K562 (cell line): ENCODE data around the gene CNOT4. TPM values are rescaled to one million over a fixed set of nuclear protein-coding genes. Genes with fewer than 3 reads are reported as not detected.

Experiments
- ATAC-seq: fragments of 200-7000 bp; cut with Tn5 transposase; 3 replicates; pipeline ENCODE4 v1.9.1; 2020; ENCODE audit warnings: moderate library complexity
- BruUV-seq: library from RNA; stranded (reverse); fragments of 400-500 nt; replicated peaks from 2 replicates; lab custom pipeline; 2021; lab: Mats Ljungman, UMichigan
- CTCF ChIA-PET: fragments of 300-600 bp; formaldehyde crosslinking; extraction: SDS; loops from one replicate; lab custom pipeline; 2021; ENCODE audit warnings: low intra/inter-chr PET ratio; lab: Yijun Ruan, JAX
- POLR2A ChIA-PET: fragments of 300-600, 350-650 bp; sonication (Branson Sonifier 250); formaldehyde crosslinking; extraction: SDS; loops from one replicate; lab custom pipeline; 2021; ENCODE audit warnings: antibody characterized with exemption, inconsistent platforms; lab: Yijun Ruan, JAX
- DNase-seq, 4 experiments: peaks; one replicate each; pipeline versions ENCODE4 v3.0.0 to v3.0.0-alpha.2; 2011 to 2018; ENCODE audit warnings: low spot score in 3 of 4, mixed read lengths in 3 of 4; ENCODE audit errors: extremely low read depth in 1 of 4
- FAIRE-seq: peaks from 2 replicates; lab custom pipeline; 2011; peaks lifted over from hg19 to GRCh38; lab: Jason Lieb, UNC
- H2AFZ ChIP-seq: 2 replicates; pipeline ENCODE4 v1.6.0; 2011; ENCODE audit warnings: low read depth, low read length, control low read depth, inconsistent platforms
- H3K27ac ChIP-seq: fragments of 200-600 bp; 3 replicates; pipeline ENCODE4 v1.8.0; 2011; ENCODE audit warnings: low read depth, mild to moderate bottlenecking, control low read depth, inconsistent platforms, low read length, moderate library complexity, mixed read lengths; ENCODE audit errors: extremely low read depth
- H3K27me3 ChIP-seq, 2 experiments: fragments of 300-600 bp in 1 of 2; 2 replicates in 1 of 2; 3 replicates in 1 of 2; pipeline versions ENCODE4 v1.6.0 to v1.8.0; 2011; ENCODE audit warnings: inconsistent platforms in 2 of 2, low read length in 2 of 2, mild to moderate bottlenecking in 1 of 2, mixed read lengths in 1 of 2, moderate library complexity in 1 of 2; ENCODE audit not compliant: control insufficient read depth in 2 of 2, insufficient read depth in 2 of 2
- H3K36me3 ChIP-seq: fragments of 300-600 bp; 3 replicates; pipeline ENCODE4 v1.8.0; 2011; ENCODE audit warnings: mild to moderate bottlenecking, low read length, inconsistent platforms; ENCODE audit not compliant: control insufficient read depth, insufficient read depth
- H3K4me1 ChIP-seq, 2 experiments: fragments of 200-600 bp in 1 of 2; replicated peaks in 1 of 2; 2 replicates in 1 of 2; 3 replicates in 1 of 2; pipeline versions ENCODE4 v1.5.1 to v1.8.0; 2011; ENCODE audit warnings: inconsistent platforms in 2 of 2, low read length in 2 of 2, mild to moderate bottlenecking in 1 of 2, mixed read lengths in 1 of 2, moderate library complexity in 1 of 2; ENCODE audit not compliant: control insufficient read depth in 2 of 2, insufficient read depth in 2 of 2
- H3K4me2 ChIP-seq: 2 replicates; pipeline ENCODE4 v1.6.1; 2011; ENCODE audit warnings: low read length, control low read depth, inconsistent platforms, mixed read lengths; ENCODE audit not compliant: insufficient read depth
- H3K4me3 ChIP-seq: fragments of 200-600 bp; sonication (generic), shearing (Covaris generic); 2 replicates; pipeline ENCODE4 v1.5.1; 2016; ENCODE audit warnings: control low read depth, inconsistent platforms
- H3K79me2 ChIP-seq: fragments of 200-600 bp; 3 replicates; pipeline ENCODE4 v1.8.0; 2011; ENCODE audit warnings: low read length, inconsistent platforms; ENCODE audit not compliant: control insufficient read depth, insufficient read depth
- H3K9ac ChIP-seq, 2 experiments: 2 replicates each; pipeline versions ENCODE4 v1.6.0 to v1.6.1; 2011; ENCODE audit warnings: low read depth in 2 of 2, low read length in 2 of 2, control low read depth in 1 of 2, inconsistent platforms in 1 of 2, mild to moderate bottlenecking in 1 of 2, mixed read lengths in 1 of 2; ENCODE audit not compliant: insufficient read depth in 1 of 2
- H3K9me1 ChIP-seq: one replicate; pipeline ENCODE4 v1.6.0; 2011; ENCODE audit warnings: inconsistent platforms, mild to moderate bottlenecking, low read length, moderate library complexity; ENCODE audit not compliant: control insufficient read depth, insufficient read depth
- H3K9me3 ChIP-seq: replicated peaks from 2 replicates; pipeline ENCODE4 v1.5.1; 2011; ENCODE audit warnings: low read depth, low read length, inconsistent platforms; ENCODE audit not compliant: control insufficient read depth, insufficient read depth
- H4K20me1 ChIP-seq: replicated peaks from 2 replicates; pipeline ENCODE4 v1.6.1; 2011; ENCODE audit warnings: low read length, inconsistent platforms, mixed read lengths; ENCODE audit not compliant: control insufficient read depth, insufficient read depth
- ATF7 ChIP-seq: fragments of 450-650 bp; IDR thresholded peaks from 2 replicates; pipeline ENCODE4 v1.7.1; 2014; ENCODE audit warnings: mild to moderate bottlenecking, moderate library complexity
- BRD9 ChIP-seq: fragments of 450-650 bp; IDR thresholded peaks from 2 replicates; pipeline ENCODE4 v1.6.1; 2018; ENCODE audit warnings: low read depth; ENCODE audit not compliant: partially characterized antibody
- RB1 ChIP-seq: fragments of 450-650 bp; IDR thresholded peaks from 2 replicates; pipeline ENCODE4 v1.6.1; 2017; ENCODE audit warnings: low read depth, mild to moderate bottlenecking
- SP1 ChIP-seq: sonication (generic); formaldehyde crosslinking; IDR thresholded peaks from 2 replicates; pipeline ENCODE4 v1.8.1; 2022; ENCODE audit warnings: mild to moderate bottlenecking, missing genetic modification reagents
- TFAM ChIP-seq: fragments of 250-450 bp; sonication (Bioruptor Pico); conservative IDR thresholded peaks from 2 replicates; pipeline ENCODE4 v1.5.0; 2021; ENCODE audit warnings: mild to moderate bottlenecking, moderate library complexity
- THAP7 ChIP-seq: fragments of 250-450 bp; sonication (Bioruptor Pico); IDR thresholded peaks from 2 replicates; pipeline ENCODE4 v1.5.0; 2021
- WGBS: fragments of 100-300 bp; shearing (Covaris generic); methylation state at CpG from one replicate; pipeline ENCODE4 v1.1.6; 2016; ENCODE audit warnings: low coverage, mixed read lengths; ENCODE audit not compliant: insufficient coverage; ENCODE audit errors: missing lambda C conversion rate; 5-methylcytosine and 5-hydroxymethylcytosine counted together
- in situ Hi-C: fragments of 300-500 bp; cut with MboI; formaldehyde crosslinking; loops from 4 replicates; pipeline ENCODE4 v1.15.0; 2018; ENCODE audit warnings: inconsistent platforms, mixed read lengths
- intact Hi-C: fragments of 100-400 bp; cut with micrococcal nuclease; formaldehyde crosslinking; loops from 2 replicates; pipeline ENCODE4 v1.14.2; 2022
- polyA plus RNA-seq, 8 experiments: library from polyadenylated mRNA; depleted of rRNA in 4 of 8; stranded (reverse) in 5 of 8; unstranded in 3 of 8; fragments of >200 nt; fragmentation: Nextera tagmentation in 2 of 8; fragmentation: Illumina TruSeq in 1 of 8; extraction: Ambion mirVana in 2 of 8; extraction: Trizol in 1 of 8; gene quantifications; 2 replicates each; pipeline versions ENCODE4 v1.2.1 to v1.2.3, GENCODE V29; 2011 to 2014; ENCODE audit warnings: inconsistent platforms in 1 of 8, missing spikeins in 1 of 8
- total RNA-seq, 7 experiments: library from RNA; depleted of rRNA in 6 of 7; stranded (reverse); fragments of >200 nt in 6 of 7; fragmentation: Illumina TruSeq in 2 of 7; extraction: Trizol in 2 of 7; gene quantifications; 2 replicates each; pipeline versions ENCODE4 v1.2.1 to v1.2.3, GENCODE V29; 2011 to 2021; ENCODE audit warnings: low replicate concordance in 1 of 7
- TF ChIP-seq, protein P1 (sequence below): fragments of 450-650 bp; formaldehyde crosslinking; IDR thresholded peaks from 2 replicates; pipeline ENCODE4 v1.4.0; 2020; ENCODE audit warnings: mild to moderate bottlenecking, moderate library complexity
- TF ChIP-seq, protein P2 (sequence below): sonication (generic); formaldehyde crosslinking; IDR thresholded peaks from 2 replicates; pipeline ENCODE4 v1.8.0; 2023; ENCODE audit warnings: mild to moderate bottlenecking, missing genetic modification reagents

CNOT4 gene
- total and polyA plus RNA-seq, 9 of the 15 experiments (the other 6 are each of a cell fraction or from before 2014, with no cell fraction given): 8.6 to 24.1 (median 15.4) TPM

DNA sequence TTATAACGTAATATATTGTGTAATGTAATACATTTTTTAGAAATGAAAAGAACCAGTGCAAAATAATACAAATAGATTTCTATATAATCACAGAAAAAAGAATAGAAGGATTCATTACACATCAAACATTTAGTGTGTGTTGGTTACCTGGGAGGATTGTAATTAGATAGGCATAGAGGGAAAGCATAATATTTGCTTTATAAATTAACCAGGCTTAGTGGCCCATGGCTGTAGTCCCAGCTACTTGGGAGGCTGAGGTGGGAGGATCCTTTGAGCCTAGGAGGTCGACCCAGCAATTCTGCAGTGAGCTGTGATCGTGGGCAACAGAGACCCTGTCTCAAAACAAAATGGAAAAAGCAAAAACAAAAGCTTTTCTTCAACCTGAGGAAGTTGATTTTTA lies 5.0 kb upstream of the CNOT4 start:
- WGBS: 33% methylated on average over 3 of the region's 3 CpGs
- POLR2A ChIA-PET: no interaction called here
- in situ Hi-C loops (loop anchor here (5.0 to 10.0 kb wide), 2 partner anchors 42 to 450 kb away; partner anchors contain the start of gene NUP205), intact Hi-C loops (loop anchor here (5.0 to 10.0 kb wide), 3 partner anchors 132 to 1650 kb away; partner anchors contain the start of gene STMP1)
- Histone ChIP-seq H2AFZ (no peak overlapping the region), H3K36me3 (no peaks in the 10 kb centered on the region), H3K79me2 (peaks cover under 1% of the 10 kb centered on the region; the same call in 2 of the 3 replicates), H3K4me2 (no peak overlapping the region), H3K27me3 (no peaks in the 10 kb centered on the region), H3K9me3 (no peaks in the 10 kb centered on the region), H4K20me1 (no peaks in the 10 kb centered on the region), H3K27ac (no peak overlapping the region), H3K9me1 (no peaks in the 10 kb centered on the region), H3K4me3 (no peak overlapping the region), H3K9ac (no peak overlapping the region), H3K4me1 (peaks cover 19 to 30% of the 10 kb centered on the region in 2 experiments)
- FAIRE-seq (no peak), ATAC-seq (no peak), DNase-seq (no peak)
- no TSS peak for BruUV-seq
- TF ChIP-seq, protein P1, sequence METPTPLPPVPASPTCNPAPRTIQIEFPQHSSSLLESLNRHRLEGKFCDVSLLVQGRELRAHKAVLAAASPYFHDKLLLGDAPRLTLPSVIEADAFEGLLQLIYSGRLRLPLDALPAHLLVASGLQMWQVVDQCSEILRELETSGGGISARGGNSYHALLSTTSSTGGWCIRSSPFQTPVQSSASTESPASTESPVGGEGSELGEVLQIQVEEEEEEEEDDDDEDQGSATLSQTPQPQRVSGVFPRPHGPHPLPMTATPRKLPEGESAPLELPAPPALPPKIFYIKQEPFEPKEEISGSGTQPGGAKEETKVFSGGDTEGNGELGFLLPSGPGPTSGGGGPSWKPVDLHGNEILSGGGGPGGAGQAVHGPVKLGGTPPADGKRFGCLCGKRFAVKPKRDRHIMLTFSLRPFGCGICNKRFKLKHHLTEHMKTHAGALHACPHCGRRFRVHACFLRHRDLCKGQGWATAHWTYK (CRISPR knock-in tag): no peak
- TF ChIP-seq, protein P2, sequence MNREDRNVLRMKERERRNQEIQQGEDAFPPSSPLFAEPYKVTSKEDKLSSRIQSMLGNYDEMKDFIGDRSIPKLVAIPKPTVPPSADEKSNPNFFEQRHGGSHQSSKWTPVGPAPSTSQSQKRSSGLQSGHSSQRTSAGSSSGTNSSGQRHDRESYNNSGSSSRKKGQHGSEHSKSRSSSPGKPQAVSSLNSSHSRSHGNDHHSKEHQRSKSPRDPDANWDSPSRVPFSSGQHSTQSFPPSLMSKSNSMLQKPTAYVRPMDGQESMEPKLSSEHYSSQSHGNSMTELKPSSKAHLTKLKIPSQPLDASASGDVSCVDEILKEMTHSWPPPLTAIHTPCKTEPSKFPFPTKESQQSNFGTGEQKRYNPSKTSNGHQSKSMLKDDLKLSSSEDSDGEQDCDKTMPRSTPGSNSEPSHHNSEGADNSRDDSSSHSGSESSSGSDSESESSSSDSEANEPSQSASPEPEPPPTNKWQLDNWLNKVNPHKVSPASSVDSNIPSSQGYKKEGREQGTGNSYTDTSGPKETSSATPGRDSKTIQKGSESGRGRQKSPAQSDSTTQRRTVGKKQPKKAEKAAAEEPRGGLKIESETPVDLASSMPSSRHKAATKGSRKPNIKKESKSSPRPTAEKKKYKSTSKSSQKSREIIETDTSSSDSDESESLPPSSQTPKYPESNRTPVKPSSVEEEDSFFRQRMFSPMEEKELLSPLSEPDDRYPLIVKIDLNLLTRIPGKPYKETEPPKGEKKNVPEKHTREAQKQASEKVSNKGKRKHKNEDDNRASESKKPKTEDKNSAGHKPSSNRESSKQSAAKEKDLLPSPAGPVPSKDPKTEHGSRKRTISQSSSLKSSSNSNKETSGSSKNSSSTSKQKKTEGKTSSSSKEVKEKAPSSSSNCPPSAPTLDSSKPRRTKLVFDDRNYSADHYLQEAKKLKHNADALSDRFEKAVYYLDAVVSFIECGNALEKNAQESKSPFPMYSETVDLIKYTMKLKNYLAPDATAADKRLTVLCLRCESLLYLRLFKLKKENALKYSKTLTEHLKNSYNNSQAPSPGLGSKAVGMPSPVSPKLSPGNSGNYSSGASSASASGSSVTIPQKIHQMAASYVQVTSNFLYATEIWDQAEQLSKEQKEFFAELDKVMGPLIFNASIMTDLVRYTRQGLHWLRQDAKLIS: no peak
- no peak for TF ChIP-seq SP1
- no peak for TF ChIP-seq TFAM (CRISPR knock-in tag)
- TF ChIP-seq ATF7: no peak
- TF ChIP-seq RB1: no peak
- no peak for TF ChIP-seq BRD9
- no peak for TF ChIP-seq THAP7 (CRISPR knock-in tag)
- CTCF ChIA-PET: no interaction called here
